Measurements from ENCODE around the gene C7orf57. TPM values are rescaled to one million over a fixed set of nuclear protein-coding genes. Genes with fewer than 3 reads are reported as not detected.

The C7orf57 gene
- total RNA-seq, 4 donors from 2014 or later: not detected

DNA sequence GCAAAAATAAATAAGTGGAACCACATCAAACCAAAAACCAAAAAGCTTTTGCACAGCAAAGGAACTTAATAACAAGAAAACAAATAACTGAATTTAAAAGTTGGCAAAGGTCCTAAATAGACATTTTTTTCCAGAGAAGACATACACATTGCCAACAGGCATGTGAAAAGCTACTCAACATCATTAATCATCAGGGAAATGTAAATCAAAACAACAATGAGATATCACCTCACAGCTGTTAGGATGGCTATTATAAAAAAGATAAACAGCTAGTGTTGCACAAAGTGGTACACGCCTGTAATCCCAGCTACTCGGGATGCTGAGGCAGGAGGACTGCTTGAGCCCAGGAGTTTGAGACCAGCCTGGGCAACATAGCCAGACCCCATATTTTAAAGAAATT, 4.2 kb upstream of the C7orf57 start:
- intact Hi-C loops (cut with DNase I): no loop called here
- no peak overlapping the region for H3K4me3 ChIP-seq
- 51% methylated on average over 2 of the region's 2 CpGs for WGBS
- no peaks in the 10 kb centered on the region for H3K36me3 ChIP-seq
- TF ChIP-seq, protein P1, sequence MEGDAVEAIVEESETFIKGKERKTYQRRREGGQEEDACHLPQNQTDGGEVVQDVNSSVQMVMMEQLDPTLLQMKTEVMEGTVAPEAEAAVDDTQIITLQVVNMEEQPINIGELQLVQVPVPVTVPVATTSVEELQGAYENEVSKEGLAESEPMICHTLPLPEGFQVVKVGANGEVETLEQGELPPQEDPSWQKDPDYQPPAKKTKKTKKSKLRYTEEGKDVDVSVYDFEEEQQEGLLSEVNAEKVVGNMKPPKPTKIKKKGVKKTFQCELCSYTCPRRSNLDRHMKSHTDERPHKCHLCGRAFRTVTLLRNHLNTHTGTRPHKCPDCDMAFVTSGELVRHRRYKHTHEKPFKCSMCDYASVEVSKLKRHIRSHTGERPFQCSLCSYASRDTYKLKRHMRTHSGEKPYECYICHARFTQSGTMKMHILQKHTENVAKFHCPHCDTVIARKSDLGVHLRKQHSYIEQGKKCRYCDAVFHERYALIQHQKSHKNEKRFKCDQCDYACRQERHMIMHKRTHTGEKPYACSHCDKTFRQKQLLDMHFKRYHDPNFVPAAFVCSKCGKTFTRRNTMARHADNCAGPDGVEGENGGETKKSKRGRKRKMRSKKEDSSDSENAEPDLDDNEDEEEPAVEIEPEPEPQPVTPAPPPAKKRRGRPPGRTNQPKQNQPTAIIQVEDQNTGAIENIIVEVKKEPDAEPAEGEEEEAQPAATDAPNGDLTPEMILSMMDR (IDR thresholded peaks at IDR 0.05): no peak
- TF ChIP-seq POLR2AphosphoS5 (IDR thresholded peaks at IDR 0.05) (no peak), POLR2A (IDR thresholded peaks at IDR 0.05; ENCODE audit: low read depth) (no peak), EP300 (IDR thresholded peaks at IDR 0.05) (no peak)
- no peaks in the 10 kb centered on the region for H3K9me3 ChIP-seq
- H3K4me1 ChIP-seq: peaks cover 12 to 13% (median 13%) of the 10 kb centered on the region in 4 donors
- H3K27me3 ChIP-seq: peaks cover 0 to 35% (median under 1%) of the 10 kb centered on the region in 4 donors
- no peak for DNase-seq (ENCODE audit: extremely low spot score)
- H3K27ac ChIP-seq (replicated peaks in 1 of 4): no peak overlapping the region

DNA sequence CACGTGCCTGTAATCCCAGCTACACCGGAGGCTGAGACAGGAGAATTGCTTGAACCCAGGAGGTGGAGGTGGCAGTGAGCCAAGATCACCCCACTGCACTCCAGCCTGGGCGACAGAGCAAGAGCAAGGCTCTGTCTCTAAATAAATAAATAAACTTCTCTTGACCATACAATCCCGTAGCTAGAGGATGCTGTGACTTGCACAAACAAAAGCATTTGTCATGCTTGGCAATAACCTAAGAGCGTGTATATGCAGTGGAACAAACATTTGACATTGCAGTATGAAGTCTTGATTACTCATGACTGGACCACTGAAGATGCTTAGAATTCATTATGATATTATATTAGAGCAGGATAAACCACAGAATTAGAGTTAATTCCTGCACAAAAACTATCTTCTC, 1.4 kb upstream of the C7orf57 start:
- H3K27me3 ChIP-seq: peaks cover 0 to 37% (median 2%) of the 10 kb centered on the region in 4 donors
- intact Hi-C loops (cut with DNase I): no loop called here
- H3K36me3 ChIP-seq: no peaks in the 10 kb centered on the region
- peaks cover 14 to 16% (median 15%) of the 10 kb centered on the region in 4 donors for H3K4me1 ChIP-seq
- H3K9me3 ChIP-seq: no peaks in the 10 kb centered on the region
- TF ChIP-seq, protein P1 (IDR thresholded peaks at IDR 0.05): no peak
- TF ChIP-seq POLR2A (IDR thresholded peaks at IDR 0.05; ENCODE audit: low read depth) (no peak), EP300 (IDR thresholded peaks at IDR 0.05) (no peak), POLR2AphosphoS5 (IDR thresholded peaks at IDR 0.05) (no peak)
- DNase-seq (ENCODE audit: extremely low spot score): no peak
- no peak overlapping the region for H3K4me3 ChIP-seq
- H3K27ac ChIP-seq (replicated peaks in 1 of 4): no peak overlapping the region
- 59% methylated on average over 5 of the region's 5 CpGs for WGBS

DNA sequence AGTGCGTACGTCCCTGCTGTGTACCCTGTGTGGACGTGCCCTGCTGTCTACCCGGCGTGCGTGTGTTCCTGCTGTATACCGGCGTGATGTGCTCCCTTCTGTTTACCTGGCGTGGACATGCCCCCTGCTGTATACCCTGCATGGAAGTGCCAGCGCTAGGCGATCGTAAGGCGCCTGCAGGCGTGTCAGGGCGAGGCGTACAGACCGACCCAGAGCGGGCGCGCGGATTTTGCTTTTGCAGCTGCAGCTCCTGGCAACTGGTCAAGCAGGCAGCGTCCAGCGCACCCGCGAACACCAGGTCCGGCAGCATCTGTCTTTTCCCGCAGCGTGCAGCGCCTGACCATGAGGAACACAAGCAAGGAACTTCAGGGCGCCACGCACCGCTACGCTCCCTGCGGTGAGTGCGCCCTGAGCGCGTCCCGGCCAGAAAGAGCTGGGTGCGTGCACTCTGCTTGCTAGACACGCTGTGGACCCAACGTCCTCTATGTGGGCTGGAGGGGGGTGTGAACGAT, 680 bp downstream of the C7orf57 start:
- Histone ChIP-seq H3K27me3 (peaks cover 0 to 34% (median 2%) of the 10 kb centered on the region in 4 donors), H3K27ac (replicated peaks in 1 of 4) (no peak overlapping the region), H3K4me1 (peaks cover 14 to 16% (median 15%) of the 10 kb centered on the region in 4 donors), H3K9me3 (no peaks in the 10 kb centered on the region), H3K36me3 (no peaks in the 10 kb centered on the region), H3K4me3 (peak overlapping the region; percentile 56 to 69 (median 58))
- no peak for TF ChIP-seq POLR2AphosphoS5 (IDR thresholded peaks at IDR 0.05)
- no peak for TF ChIP-seq POLR2A (IDR thresholded peaks at IDR 0.05; ENCODE audit: low read depth)
- no peak for TF ChIP-seq EP300 (IDR thresholded peaks at IDR 0.05)
- TF ChIP-seq, protein P1 (IDR thresholded peaks at IDR 0.05): no peak
- no peak for DNase-seq (ENCODE audit: extremely low spot score)
- 2% methylated on average over 23 of the region's 42 CpGs for WGBS
- intact Hi-C loops (cut with DNase I): loop anchor here (5.0 kb wide), 1 partner anchor 76 kb away; no protein-coding TSS in a partner anchor

DNA sequence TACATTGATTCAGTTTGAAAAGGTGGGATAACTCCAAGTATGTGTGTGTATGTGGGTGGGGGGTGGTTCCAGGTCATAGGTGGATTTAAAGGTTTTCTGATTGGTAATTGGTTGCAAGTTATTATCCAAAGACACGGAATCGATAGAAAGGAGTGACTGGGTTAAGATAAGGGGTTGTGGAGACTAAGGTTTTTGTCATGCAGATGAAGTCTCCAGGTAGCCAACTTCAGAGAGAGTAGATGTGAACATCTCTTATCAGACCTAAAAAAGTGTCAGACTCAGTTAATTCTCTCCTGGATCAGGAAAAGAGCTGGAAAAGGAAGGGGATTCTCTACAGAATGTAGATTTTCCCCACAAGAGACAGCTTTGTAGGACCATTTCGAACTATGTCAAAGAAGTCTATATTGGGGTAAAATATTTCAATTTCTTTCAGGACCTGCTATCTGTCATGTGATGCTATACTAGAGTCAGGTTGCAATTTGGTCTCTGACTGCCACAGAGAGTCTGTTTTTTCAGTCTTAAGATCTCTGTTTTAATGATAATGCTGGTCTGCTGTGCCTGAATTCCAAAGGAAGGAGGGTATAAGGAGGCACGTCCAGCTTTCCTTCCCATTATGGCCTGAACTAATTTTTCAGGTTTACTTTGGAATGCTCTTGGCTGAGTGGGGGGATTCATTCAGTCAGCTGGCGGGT, 3.6 kb downstream of the C7orf57 start:
- 41% methylated on average over 5 of the region's 5 CpGs for WGBS
- Histone ChIP-seq H3K4me1 (peaks cover 14 to 16% (median 15%) of the 10 kb centered on the region in 4 donors), H3K27me3 (peaks cover 0 to 9% (median 2%) of the 10 kb centered on the region in 4 donors), H3K36me3 (no peaks in the 10 kb centered on the region), H3K4me3 (no peak overlapping the region), H3K9me3 (no peaks in the 10 kb centered on the region), H3K27ac (replicated peaks in 1 of 4) (no peak overlapping the region)
- TF ChIP-seq EP300 (IDR thresholded peaks at IDR 0.05): no peak
- TF ChIP-seq, protein P1 (IDR thresholded peaks at IDR 0.05): no peak
- no peak for TF ChIP-seq POLR2A (IDR thresholded peaks at IDR 0.05; ENCODE audit: low read depth)
- no peak for TF ChIP-seq POLR2AphosphoS5 (IDR thresholded peaks at IDR 0.05)
- no peak for DNase-seq (ENCODE audit: extremely low spot score)
- intact Hi-C loops (cut with DNase I): loop anchor here (5.0 kb wide), 1 partner anchor 73 kb away; no protein-coding TSS in a partner anchor
